ENCODE results near the gene RAPGEF1.

The RAPGEF1 gene

GRCh38 chr9:131587331-131587730 lies 152.5 kb downstream of the RAPGEF1 start:
- DNase-seq (ENCODE audit: low read depth): no peak

- DNase-seq (ENCODE audit: low read depth): no peak
Observed at GRCh38 chr9:131585375-131585774, 154.5 kb downstream of the RAPGEF1 start.

- DNase-seq (ENCODE audit: low read depth): no peak
Observed at GRCh38 chr9:131584858-131585257, 155.0 kb downstream of the RAPGEF1 start.

GRCh38 chr9:131583836-131584555 lies 155.9 kb downstream of the RAPGEF1 start:
- DNase-seq (ENCODE audit: low read depth): no peak

- no peak for DNase-seq (ENCODE audit: low read depth)
Observed at GRCh38 chr9:131583337-131583645, 156.6 kb downstream of the RAPGEF1 start.

GRCh38 chr9:131582466-131583336 lies 157.2 kb downstream of the RAPGEF1 start:
- DNase-seq (ENCODE audit: low read depth): no peak

GRCh38 chr9:131582056-131582455 lies 157.8 kb downstream of the RAPGEF1 start:
- no peak for DNase-seq (ENCODE audit: low read depth)

GRCh38 chr9:131580358-131580757 lies 159.5 kb downstream of the RAPGEF1 start:
- DNase-seq (ENCODE audit: low read depth): no peak

- DNase-seq (ENCODE audit: low read depth): no peak
Observed at GRCh38 chr9:131579789-131580211, 160.1 kb downstream of the RAPGEF1 start.

GRCh38 chr9:131578731-131579504 lies 161.0 kb downstream of the RAPGEF1 start:
- no peak for DNase-seq (ENCODE audit: low read depth)

- no peak for DNase-seq (ENCODE audit: low read depth)
Observed at GRCh38 chr9:131578021-131578420, 161.9 kb downstream of the RAPGEF1 start.

GRCh38 chr9:131577005-131578000 lies 162.6 kb downstream of the RAPGEF1 start:
- no peak for DNase-seq (ENCODE audit: low read depth)

GRCh38 chr9:131575946-131576853 lies 163.7 kb downstream of the RAPGEF1 start:
- DNase-seq (ENCODE audit: low read depth): no peak

GRCh38 chr9:131574730-131575640 lies 164.9 kb downstream of the RAPGEF1 start:
- DNase-seq (ENCODE audit: low read depth): no peak

GRCh38 chr9:131567910-131568309 lies 172.0 kb downstream of the RAPGEF1 start:
- DNase-seq (ENCODE audit: low read depth): no peak

GRCh38 chr9:131566158-131566557 lies 173.7 kb downstream of the RAPGEF1 start:
- DNase-seq (ENCODE audit: low read depth): no peak

GRCh38 chr9:131565369-131565768 lies 174.5 kb downstream of the RAPGEF1 start:
- no peak for DNase-seq (ENCODE audit: low read depth)

- DNase-seq (ENCODE audit: low read depth): no peak
Observed at GRCh38 chr9:131562032-131562959, 177.6 kb downstream of the RAPGEF1 start.

All from fibroblast of the conjunctiva (primary cell).